NCI-H1048 (cell line): Measurements from ENCODE around the gene ACTN2.

Source experiments
- DNase-seq: peaks from one replicate; lab custom pipeline; 2025; lab: John Stamatoyannopoulos, UW

The ACTN2 gene

DNA sequence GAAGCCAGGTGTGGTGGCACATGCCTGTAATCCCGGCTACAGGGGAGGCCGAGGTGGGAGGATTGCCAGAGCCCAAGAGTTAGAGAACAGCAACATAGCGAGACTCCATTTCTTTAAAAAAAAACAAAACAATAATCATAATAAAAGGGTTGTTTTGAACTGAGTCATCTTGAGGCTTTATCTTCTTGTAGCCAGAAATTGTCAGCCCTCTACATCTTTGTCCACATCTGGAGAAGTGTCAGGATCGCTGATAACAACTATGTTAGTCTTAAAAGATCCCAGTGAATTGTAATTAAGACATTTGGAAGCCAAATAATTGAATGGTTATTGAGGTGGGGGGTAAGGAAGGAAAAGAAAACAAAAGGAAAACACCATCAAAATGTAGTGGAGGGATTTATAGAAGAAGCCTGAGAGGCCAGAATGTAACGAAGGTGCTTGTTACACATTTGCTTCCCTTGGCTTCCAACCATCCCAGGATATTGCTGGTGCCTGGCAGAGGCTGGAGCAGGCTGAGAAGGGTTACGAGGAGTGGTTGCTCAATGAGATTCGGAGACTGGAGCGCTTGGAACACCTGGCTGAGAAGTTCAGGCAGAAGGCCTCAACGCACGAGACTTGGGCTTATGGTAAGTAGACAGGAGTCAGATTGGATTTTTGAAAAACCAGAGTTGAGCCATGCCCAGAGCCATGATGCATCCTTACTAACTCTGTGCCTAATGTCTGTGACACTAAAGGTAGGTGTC, 56.3 kb downstream of the ACTN2 start:
- no peak for DNase-seq

GRCh38 chr1:236744533-236744932, 58.2 kb downstream of the ACTN2 start:
- DNase-seq, result no peak

- DNase-seq, result no peak
These were observed 60.5 kb downstream of the ACTN2 start for GRCh38 chr1:236746785-236747184.

- no peak for DNase-seq
These were observed 61.1 kb downstream of the ACTN2 start for GRCh38 chr1:236747311-236747985.

GRCh38 chr1:236748268-236748870, 62.1 kb downstream of the ACTN2 start:
- DNase-seq, result no peak

DNA sequence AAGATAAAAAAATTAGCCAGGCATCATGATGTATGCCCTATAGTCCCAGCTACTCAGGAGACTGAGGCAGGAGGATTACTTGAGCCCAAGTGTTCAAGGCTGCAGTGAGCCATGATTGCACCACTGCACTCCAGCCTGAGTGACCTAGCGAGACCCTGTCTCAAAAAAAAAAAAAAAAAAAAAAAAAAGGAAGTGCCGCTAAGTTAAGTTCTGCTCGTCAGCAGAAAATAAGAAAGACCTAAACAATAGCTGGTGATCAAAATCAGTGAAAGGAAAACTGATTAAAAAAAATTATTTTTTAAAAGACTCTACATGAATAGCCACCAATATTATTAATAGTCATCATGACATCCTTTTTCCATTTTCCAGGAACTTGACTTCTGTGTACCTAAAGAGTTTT, 64.6 kb downstream of the ACTN2 start:
- DNase-seq, result no peak

DNA sequence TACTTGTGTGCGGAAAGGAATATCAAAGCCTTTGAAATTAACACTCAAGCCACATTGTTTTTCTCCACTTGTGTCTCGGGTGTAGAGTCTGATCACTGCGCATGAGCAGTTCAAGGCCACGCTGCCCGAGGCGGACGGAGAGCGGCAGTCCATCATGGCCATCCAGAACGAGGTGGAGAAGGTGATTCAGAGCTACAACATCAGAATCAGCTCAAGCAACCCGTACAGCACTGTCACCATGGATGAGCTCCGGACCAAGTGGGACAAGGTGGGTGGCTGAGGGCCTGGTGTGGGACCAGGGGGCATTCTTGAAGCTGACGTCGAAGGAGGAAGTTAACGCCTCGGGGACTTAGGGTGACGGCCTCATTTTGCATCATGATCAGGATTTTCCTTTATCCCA, 65.1 kb downstream of the ACTN2 start:
- DNase-seq, result no peak

GRCh38 chr1:236751935-236752334, 65.6 kb downstream of the ACTN2 start:
- DNase-seq, result no peak

- peak; percentile 22 for DNase-seq
These were observed 67.2 kb downstream of the ACTN2 start for GRCh38 chr1:236753516-236753915.

- DNase-seq, result no peak
These were observed 67.7 kb downstream of the ACTN2 start for GRCh38 chr1:236753964-236754363.

- no peak for DNase-seq
These were observed 68.4 kb downstream of the ACTN2 start for GRCh38 chr1:236754525-236755210.

- no peak for DNase-seq
These were observed 71.3 kb downstream of the ACTN2 start for GRCh38 chr1:236757640-236758039.

DNA sequence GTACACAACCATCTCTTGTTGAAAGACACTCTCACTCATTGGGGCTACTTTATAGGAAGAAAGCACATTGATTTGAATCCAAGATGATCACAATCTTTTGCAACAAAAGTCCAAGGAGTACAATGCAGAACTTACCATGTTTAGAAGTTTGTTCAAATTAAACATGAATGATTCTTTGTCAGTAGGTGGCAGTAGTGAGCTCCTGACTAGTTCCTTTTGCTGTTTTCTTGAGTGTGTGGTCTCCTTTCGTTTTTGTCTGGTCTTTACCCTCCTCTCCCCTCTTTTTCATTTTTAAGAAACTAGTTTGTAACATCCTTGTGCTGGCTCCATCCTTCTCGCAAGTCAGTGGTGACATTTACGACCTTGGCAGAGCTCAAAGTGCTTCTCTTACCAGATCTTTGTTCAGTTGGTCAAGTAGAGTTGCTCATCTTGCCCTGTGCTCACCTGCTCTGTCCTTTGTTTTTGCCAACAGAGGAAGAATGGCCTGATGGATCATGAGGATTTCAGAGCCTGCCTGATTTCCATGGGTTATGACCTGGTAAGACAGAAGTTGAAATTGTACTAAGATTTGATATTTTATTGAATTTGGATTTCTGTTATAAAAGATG, 73.1 kb downstream of the ACTN2 start:
- DNase-seq, result no peak

- DNase-seq, result no peak
These were observed 74.2 kb downstream of the ACTN2 start for GRCh38 chr1:236760480-236760879.

DNA sequence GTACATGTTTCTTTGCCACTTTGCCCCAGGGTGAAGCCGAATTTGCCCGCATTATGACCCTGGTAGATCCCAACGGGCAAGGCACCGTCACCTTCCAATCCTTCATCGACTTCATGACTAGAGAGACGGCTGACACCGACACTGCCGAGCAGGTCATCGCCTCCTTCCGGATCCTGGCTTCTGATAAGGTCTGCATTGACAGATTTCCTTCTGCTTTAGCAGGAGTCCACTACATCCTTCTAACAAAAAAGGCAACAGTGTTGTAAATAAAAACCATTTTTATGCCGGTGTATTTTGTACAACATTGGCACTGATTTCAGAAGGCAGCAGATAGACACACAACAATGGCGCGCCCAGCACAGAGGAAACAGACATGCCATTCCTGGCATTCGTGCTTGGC, 74.7 kb downstream of the ACTN2 start:
- no peak for DNase-seq

DNA sequence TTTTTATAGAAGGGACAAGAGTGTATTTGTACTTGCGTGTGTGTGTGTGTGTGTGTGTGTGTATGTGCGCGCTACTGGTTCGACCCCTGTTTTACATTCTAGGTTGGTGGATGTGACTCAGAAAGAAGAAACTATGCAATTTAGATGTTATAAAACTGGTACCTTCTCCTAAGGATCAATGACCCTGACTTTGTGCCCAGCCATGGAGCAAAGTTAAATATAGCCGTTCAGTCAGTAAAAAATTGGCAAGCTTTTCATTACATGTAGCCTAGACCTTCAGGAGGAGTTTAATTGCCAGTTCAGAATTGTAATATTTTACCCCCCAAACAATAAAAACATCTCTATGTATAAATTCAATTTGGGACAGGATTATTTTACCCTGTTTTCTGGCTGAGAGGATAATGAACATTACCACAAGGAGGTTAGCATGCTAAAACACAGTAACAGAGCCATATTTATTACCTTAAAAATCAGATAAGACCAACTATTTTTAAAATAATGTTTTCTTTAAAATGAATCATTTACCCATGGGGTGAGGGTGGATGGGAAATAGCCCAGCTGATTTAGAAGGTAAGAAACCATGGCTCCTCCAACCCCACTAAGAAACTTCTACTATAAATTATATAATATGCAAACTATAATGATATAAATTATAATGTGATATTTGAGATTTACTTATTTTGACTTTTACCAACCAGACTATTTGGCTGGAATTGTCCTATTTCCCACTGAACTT, 75.3 kb downstream of the ACTN2 start:
- DNase-seq, result no peak

GRCh38 chr1:236762410-236762809, 76.1 kb downstream of the ACTN2 start:
- DNase-seq, result no peak

GRCh38 chr1:236765831-236766230, 79.5 kb downstream of the ACTN2 start:
- DNase-seq, result no peak

- no peak for DNase-seq
These were observed 80.2 kb downstream of the ACTN2 start for GRCh38 chr1:236766506-236766905.

- no peak for DNase-seq
These were observed 81.0 kb downstream of the ACTN2 start for GRCh38 chr1:236767276-236767675.

DNA sequence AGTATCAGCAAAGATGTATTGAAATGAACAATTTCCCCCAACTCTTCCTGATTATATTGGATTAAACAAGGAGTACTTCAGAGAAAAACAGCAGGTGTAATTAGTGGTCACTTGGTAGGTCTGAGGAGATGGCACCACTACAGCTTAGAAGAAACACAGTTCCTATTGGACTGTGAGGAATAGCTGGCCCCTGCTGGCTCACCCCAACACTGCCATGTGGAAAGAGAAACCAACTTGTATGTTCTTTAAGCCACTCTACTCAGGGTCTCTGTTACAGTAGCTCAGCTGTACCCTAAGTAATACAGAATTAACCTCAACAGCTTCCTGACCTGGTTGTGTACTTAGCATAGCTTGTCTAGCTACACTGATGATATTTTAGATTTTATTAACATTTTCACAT, 82.3 kb downstream of the ACTN2 start:
- no peak for DNase-seq

DNA sequence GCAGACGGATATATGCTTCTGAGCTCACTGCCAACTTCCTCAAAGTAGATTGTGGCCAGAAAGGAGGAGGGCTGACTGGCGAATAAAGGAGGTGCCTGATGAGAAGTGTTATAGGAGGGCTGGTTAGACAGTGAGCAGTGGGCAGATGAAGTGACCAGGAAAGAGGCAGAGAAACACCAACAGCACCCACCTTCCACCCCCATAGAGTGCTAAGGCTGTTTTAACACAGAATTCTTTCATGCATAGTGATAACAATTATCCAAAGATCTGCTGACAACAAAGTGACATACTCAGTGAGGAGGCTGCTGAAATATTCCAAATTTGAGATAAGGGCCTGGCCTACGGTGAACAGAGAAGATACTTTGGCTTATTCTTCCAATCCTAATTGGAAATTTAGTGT, 87.6 kb downstream of the ACTN2 start:
- DNase-seq, result no peak
